ENCODE results near the gene GNB1L. TPM values are rescaled to one million over a fixed set of nuclear protein-coding genes. Genes with fewer than 3 reads are reported as not detected.

Gene GNB1L
- total and polyA plus RNA-seq, 9 of the 15 experiments (the other 6 are each of a cell fraction or from before 2014, with no cell fraction given): 0.56 to 50.5 (median 10.2) TPM

DNA sequence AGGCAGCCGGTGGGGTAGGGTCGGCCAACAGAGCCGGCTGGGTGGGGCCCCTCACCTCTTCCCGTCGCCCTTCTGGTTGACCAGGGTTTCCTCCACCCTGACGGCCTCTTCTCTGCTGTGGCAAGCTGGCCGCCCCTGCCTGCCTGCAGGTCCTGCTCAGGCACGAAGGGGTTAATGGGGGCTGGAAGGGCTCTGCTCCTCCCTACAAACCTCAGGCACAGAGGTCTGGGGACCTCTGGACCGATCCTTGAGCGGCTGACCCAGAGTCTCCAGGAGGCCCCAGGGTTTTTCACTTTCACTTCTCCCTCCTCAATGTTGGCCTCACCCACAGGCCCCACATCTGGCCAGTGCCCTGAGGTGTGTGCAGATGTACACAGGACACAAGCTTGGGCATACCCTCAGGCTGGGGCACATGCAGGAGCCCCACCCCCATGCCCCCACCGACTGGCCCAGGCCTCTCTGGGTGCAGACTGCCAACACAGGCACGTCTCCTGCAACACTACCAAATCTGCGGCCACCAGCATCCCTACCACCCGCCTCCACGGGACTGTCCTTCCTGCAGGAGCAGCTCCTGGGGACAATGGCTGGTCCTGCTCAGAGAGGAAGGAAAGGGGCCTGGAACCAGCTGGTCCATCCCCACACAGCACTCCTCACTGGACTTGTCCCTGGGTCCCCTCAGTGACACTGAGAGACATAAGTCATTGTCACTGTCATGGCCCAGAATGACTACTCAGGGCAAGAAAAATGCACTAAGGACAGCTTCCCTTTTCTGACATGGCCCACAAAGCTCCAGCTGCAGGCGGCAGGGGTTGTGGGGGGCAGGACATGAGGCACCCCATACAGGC, 97.3 kb downstream of the GNB1L start (continued):
- TF ChIP-seq, protein P1, sequence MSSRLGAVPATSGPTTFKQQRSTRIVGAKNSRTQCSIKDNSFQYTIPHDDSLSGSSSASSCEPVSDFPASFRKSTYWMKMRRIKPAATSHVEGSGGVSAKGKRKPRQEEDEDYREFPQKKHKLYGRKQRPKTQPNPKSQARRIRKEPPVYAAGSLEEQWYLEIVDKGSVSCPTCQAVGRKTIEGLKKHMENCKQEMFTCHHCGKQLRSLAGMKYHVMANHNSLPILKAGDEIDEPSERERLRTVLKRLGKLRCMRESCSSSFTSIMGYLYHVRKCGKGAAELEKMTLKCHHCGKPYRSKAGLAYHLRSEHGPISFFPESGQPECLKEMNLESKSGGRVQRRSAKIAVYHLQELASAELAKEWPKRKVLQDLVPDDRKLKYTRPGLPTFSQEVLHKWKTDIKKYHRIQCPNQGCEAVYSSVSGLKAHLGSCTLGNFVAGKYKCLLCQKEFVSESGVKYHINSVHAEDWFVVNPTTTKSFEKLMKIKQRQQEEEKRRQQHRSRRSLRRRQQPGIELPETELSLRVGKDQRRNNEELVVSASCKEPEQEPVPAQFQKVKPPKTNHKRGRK (tag; IDR thresholded peaks at IDR 0.05): no peak
- no peak for TF ChIP-seq SMAD1 (IDR thresholded peaks at IDR 0.05; ENCODE audit: low read depth, low read length, partially characterized antibody)
- TF ChIP-seq TCFL5 (CRISPR knock-in tag; conservative IDR thresholded peaks at IDR 0.05): no peak
- no peak for TF ChIP-seq ZBTB17 (CRISPR knock-in tag; IDR thresholded peaks at IDR 0.05)
- TF ChIP-seq ZNF583 (CRISPR knock-in tag; IDR thresholded peaks at IDR 0.05): no peak
- no peak for TF ChIP-seq CHCHD3 (CRISPR knock-in tag; IDR thresholded peaks at IDR 0.05)
- no peak for TF ChIP-seq ZNF436 (CRISPR knock-in tag; IDR thresholded peaks at IDR 0.05)
- TF ChIP-seq DDX20 (tag; IDR thresholded peaks at IDR 0.05; ENCODE audit: low read depth): no peak
- TF ChIP-seq YBX1 (IDR thresholded peaks at IDR 0.05): no peak
- TF ChIP-seq KLF13 (tag; IDR thresholded peaks at IDR 0.05; ENCODE audit: borderline replicate concordance, low read depth): no peak
- TF ChIP-seq MAFF (IDR thresholded peaks at IDR 0.05; ENCODE audit: low read length): no peak
- TF ChIP-seq CHD4 (IDR thresholded peaks at IDR 0.05; ENCODE audit: insufficient read depth, insufficient replicate concordance, low read depth, low read length, poor library complexity, severe bottlenecking): no peak
- no peak for TF ChIP-seq FOXA1 (IDR thresholded peaks at IDR 0.05; ENCODE audit: borderline replicate concordance)
- no peak for TF ChIP-seq ZNF699 (CRISPR knock-in tag; IDR thresholded peaks at IDR 0.05; ENCODE audit: insufficient replicate concordance)
- TF ChIP-seq POLR2G (IDR thresholded peaks at IDR 0.05; ENCODE audit: low read depth, low read length): no peak
- no peak for TF ChIP-seq NCOA2 (IDR thresholded peaks at IDR 0.05; ENCODE audit: partially characterized antibody in 2 of 2)
- no peak for TF ChIP-seq LARP7 (IDR thresholded peaks at IDR 0.05)
- TF ChIP-seq, protein P2, sequence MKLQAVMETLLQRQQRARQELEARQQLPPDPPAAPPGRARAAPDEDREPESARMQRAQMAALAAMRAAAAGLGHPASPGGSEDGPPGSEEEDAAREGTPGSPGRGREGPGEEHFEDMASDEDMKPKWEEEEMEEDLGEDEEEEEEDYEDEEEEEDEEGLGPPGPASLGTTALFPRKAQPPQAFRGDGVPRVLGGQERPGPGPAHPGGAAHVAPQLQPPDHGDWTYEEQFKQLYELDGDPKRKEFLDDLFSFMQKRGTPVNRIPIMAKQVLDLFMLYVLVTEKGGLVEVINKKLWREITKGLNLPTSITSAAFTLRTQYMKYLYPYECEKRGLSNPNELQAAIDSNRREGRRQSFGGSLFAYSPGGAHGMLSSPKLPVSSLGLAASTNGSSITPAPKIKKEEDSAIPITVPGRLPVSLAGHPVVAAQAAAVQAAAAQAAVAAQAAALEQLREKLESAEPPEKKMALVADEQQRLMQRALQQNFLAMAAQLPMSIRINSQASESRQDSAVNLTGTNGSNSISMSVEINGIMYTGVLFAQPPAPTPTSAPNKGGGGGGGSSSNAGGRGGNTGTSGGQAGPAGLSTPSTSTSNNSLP (IDR thresholded peaks at IDR 0.05; ENCODE audit: borderline replicate concordance, low read depth, low read length): no peak
- TF ChIP-seq BRF1 (IDR thresholded peaks at IDR 0.05; ENCODE audit: borderline replicate concordance, extremely low read depth, insufficient read length): no peak
- TF ChIP-seq NFYB (IDR thresholded peaks at IDR 0.05; ENCODE audit: extremely low read depth, insufficient read length): no peak
- TF ChIP-seq, protein P3, sequence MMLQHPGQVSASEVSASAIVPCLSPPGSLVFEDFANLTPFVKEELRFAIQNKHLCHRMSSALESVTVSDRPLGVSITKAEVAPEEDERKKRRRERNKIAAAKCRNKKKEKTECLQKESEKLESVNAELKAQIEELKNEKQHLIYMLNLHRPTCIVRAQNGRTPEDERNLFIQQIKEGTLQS (IDR thresholded peaks at IDR 0.05): no peak
- TF ChIP-seq, protein P3 (CRISPR knock-in tag; conservative IDR thresholded peaks at IDR 0.05): no peak
- TF ChIP-seq RAD51 (IDR thresholded peaks at IDR 0.05; ENCODE audit: borderline replicate concordance, low read depth): no peak
- no peak for TF ChIP-seq TCF7L2 (IDR thresholded peaks at IDR 0.05; ENCODE audit: low read depth, low read length)
- TF ChIP-seq SMARCA5 (IDR thresholded peaks at IDR 0.05): no peak
- no peak for TF ChIP-seq FOXK2 (conservative IDR thresholded peaks at IDR 0.05 in 1 of 2, IDR thresholded peaks at IDR 0.05 in 1 of 2; ENCODE audit: low read depth in 2 of 2)
